ENCODE results near the gene LCP1.

Gene LCP1

GRCh38 chr13:46166947-46167610, 14.9 kb downstream of the LCP1 start:
- Histone ChIP-seq H3K36me3 (ENCODE audit: control insufficient read depth in 2 of 2, insufficient read depth in 1 of 2, low read length in 2 of 2) (no peaks in the 10 kb centered on the region), H3K4me3 (ENCODE audit: low read depth, low read length) (no peak overlapping the region), H3K4me1 (ENCODE audit: control insufficient read depth, insufficient read depth, low read length) (peaks cover 4% of the 10 kb centered on the region), H3K9me3 (ENCODE audit: control insufficient read depth, insufficient read depth, low read depth, low read length) (no peaks in the 10 kb centered on the region), H3K27ac (ENCODE audit: extremely low read depth, low read depth, low read length) (no peak overlapping the region)
- TF ChIP-seq INSM2 (tag by site-specific recombination; IDR thresholded peaks at IDR 0.05) (no peak), ZNF768 (tag by site-specific recombination; IDR thresholded peaks at IDR 0.05) (no peak), ZNF138 (tag by site-specific recombination; IDR thresholded peaks at IDR 0.05; ENCODE audit: borderline replicate concordance) (no peak), ZFP37 (tag by site-specific recombination; IDR thresholded peaks at IDR 0.05) (no peak), ZNF148 (tag by site-specific recombination; IDR thresholded peaks at IDR 0.05; ENCODE audit: borderline replicate concordance) (no peak), ZSCAN4 (tag by site-specific recombination; IDR thresholded peaks at IDR 0.05) (no peak), ZNF362 (tag by site-specific recombination; IDR thresholded peaks at IDR 0.05) (no peak), ZNF184 (tag by site-specific recombination; IDR thresholded peaks at IDR 0.05) (no peak), ZNF157 (tag by site-specific recombination; IDR thresholded peaks at IDR 0.05) (no peak), ZBTB10 (tag by site-specific recombination; IDR thresholded peaks at IDR 0.05) (no peak), ZNF202 (tag by site-specific recombination; IDR thresholded peaks at IDR 0.05; ENCODE audit: borderline replicate concordance) (no peak), ZNF701 (tag by site-specific recombination; IDR thresholded peaks at IDR 0.05) (no peak), SCRT2 (tag by site-specific recombination; IDR thresholded peaks at IDR 0.05) (no peak)
- ChIA-PET POLR2A (no interaction called here), CTCF (interaction anchor here (0.6 to 1.8 kb wide), 3 partner anchors 8 to 252 kb away, joined by 3 to 4 read pairs (median 4); no protein-coding TSS in a partner anchor)

- POLR2A ChIA-PET: no interaction called here
- peaks cover 4% of the 10 kb centered on the region for H3K4me1 ChIP-seq (ENCODE audit: control insufficient read depth, insufficient read depth, low read length)
- TF ChIP-seq ATF2 (tag by site-specific recombination; IDR thresholded peaks at IDR 0.05; ENCODE audit: low read depth) (no peak), ZSCAN18 (tag by site-specific recombination; IDR thresholded peaks at IDR 0.05) (no peak), ZBTB10 (tag by site-specific recombination; IDR thresholded peaks at IDR 0.05) (no peak), ZNF23 (tag by site-specific recombination; IDR thresholded peaks at IDR 0.05; ENCODE audit: borderline replicate concordance) (no peak)
- no peak overlapping the region for H3K4me3 ChIP-seq (ENCODE audit: low read depth, low read length)
- CTCF ChIA-PET: no interaction called here
- H3K36me3 ChIP-seq (ENCODE audit: control insufficient read depth in 2 of 2, insufficient read depth in 1 of 2, low read length in 2 of 2): no peaks in the 10 kb centered on the region
- H3K27ac ChIP-seq (ENCODE audit: extremely low read depth, low read depth, low read length): no peak overlapping the region
- no peaks in the 10 kb centered on the region for H3K9me3 ChIP-seq (ENCODE audit: control insufficient read depth, insufficient read depth, low read depth, low read length)
Measured at GRCh38 chr13:46166224-46166584, 15.8 kb downstream of the LCP1 start.
